Ishikawa (cell line): ENCODE data around the gene CD200R1L.

Source experiments
- CEBPB ChIP-seq: IDR thresholded peaks from 2 replicates; pipeline ENCODE4 v1.6.1; 2012
- CREB1 ChIP-seq: IDR thresholded peaks from 2 replicates; pipeline ENCODE4 v1.6.1; 2012; ENCODE audit warnings: low read depth
- EGR1 ChIP-seq: IDR thresholded peaks from 2 replicates; pipeline ENCODE4 v1.6.1; 2012
- EP300 ChIP-seq: IDR thresholded peaks from 2 replicates; pipeline ENCODE4 v1.6.1; 2012; ENCODE audit warnings: borderline replicate concordance
- FOXM1 ChIP-seq: IDR thresholded peaks from 2 replicates; pipeline ENCODE4 v1.6.1; 2012; ENCODE audit warnings: low read depth, borderline replicate concordance
- MAX ChIP-seq: IDR thresholded peaks from 2 replicates; pipeline ENCODE4 v1.6.1; 2012
- NFIC ChIP-seq: IDR thresholded peaks from 2 replicates; pipeline ENCODE4 v1.6.1; 2012
- RAD21 ChIP-seq: IDR thresholded peaks from 2 replicates; pipeline ENCODE4 v1.6.1; 2012; ENCODE audit warnings: low read depth
- REST ChIP-seq: IDR thresholded peaks from 2 replicates; pipeline ENCODE4 v1.6.1; 2012; ENCODE audit warnings: low read depth, mild to moderate bottlenecking
- TAF1 ChIP-seq: IDR thresholded peaks from 2 replicates; pipeline ENCODE4 v1.6.1; 2012; ENCODE audit warnings: low read depth, mild to moderate bottlenecking
- TCF12 ChIP-seq: IDR thresholded peaks from 2 replicates; pipeline ENCODE4 v1.6.1; 2012; ENCODE audit warnings: low read depth
- TEAD4 ChIP-seq: IDR thresholded peaks from 2 replicates; pipeline ENCODE4 v1.6.1; 2012
- ZBTB7A ChIP-seq: IDR thresholded peaks from 2 replicates; pipeline ENCODE4 v1.6.1; 2012; ENCODE audit warnings: low read depth
- TF ChIP-seq, protein P1 (sequence below): IDR thresholded peaks from 2 replicates; pipeline ENCODE4 v1.6.1; 2012

GRCh38 chr3:112769286-112769978, 77.2 kb downstream of the CD200R1L start:
- TF ChIP-seq EP300 (no peak), MAX (no peak), TAF1 (no peak), ZBTB7A (no peak), CREB1 (no peak), REST (no peak), EGR1 (no peak), RAD21 (no peak), TEAD4 (no peak), FOXM1 (no peak), CEBPB (no peak), TCF12 (no peak), NFIC (no peak)
- TF ChIP-seq, protein P1, sequence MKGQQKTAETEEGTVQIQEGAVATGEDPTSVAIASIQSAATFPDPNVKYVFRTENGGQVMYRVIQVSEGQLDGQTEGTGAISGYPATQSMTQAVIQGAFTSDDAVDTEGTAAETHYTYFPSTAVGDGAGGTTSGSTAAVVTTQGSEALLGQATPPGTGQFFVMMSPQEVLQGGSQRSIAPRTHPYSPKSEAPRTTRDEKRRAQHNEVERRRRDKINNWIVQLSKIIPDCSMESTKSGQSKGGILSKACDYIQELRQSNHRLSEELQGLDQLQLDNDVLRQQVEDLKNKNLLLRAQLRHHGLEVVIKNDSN, result no peak
